GM19239 (cell line): ENCODE measurements around the gene PRKAR2B.

Experiments used
- DNase-seq: peaks from one replicate; pipeline ENCODE4 v3.0.0; 2011; ENCODE audit warnings: low spot score; ENCODE audit not compliant: insufficient read length
- FAIRE-seq: peaks from 2 replicates; lab custom pipeline; 2011; peaks lifted over from hg19 to GRCh38; lab: Jason Lieb, UNC

PRKAR2B gene

DNA sequence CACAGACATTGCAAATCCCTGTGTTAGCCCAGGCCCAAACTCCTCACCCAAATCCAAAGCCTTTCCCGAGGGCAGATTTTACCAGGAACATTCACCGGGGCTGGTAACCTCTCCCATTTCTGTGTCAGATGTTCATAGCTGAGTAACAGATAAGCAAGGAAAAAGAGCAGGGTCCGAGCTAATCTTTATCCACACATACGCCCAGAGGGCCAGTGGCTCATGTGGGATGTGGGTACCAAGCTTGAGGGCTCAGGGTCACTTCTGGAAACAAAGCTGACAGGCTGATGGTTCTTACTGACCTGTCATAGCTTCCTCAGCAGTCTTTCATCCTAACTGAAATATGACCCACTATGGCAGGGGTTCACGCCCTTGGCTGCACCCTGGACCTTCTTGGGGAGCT is 164.1 kb downstream of the PRKAR2B start:
- no peak for DNase-seq
- FAIRE-seq = no peak

GRCh38 chr7:107209565-107209964 is 165.1 kb downstream of the PRKAR2B start:
- no peak for DNase-seq
- FAIRE-seq = no peak

DNA sequence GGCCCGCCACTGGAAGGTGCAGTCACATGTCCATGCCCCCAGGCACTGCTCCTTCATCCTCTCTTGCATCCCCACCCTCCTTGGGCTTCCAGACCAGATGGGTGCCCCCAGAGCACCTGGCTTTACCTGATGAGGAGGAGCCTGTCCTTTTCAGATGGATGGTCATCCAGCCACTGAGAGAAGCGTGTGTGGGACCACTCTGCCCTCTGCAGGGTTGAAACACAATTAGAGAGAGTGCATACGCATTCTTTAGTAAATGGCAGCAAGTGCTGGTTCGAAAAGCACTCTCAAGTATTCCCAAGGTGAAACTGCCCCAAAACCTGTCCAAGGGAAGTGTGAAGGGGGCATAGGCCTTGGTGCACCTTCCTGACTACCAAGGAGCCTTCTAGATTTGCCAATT is 165.9 kb downstream of the PRKAR2B start:
- FAIRE-seq = no peak
- no peak for DNase-seq
